HG03095 (cell line): ENCODE data around the gene GNB3.
A peak's percentile ranks its signal among the peaks of the same experiment; 100 is the strongest.
"Not testable (repeated sequence)": the region's sequence is repeated elsewhere in the genome, so short reads cannot be mapped to it uniquely, and the experiment has no call there.

Experiments used
- ATAC-seq: cut with Tn5 transposase; IDR thresholded peaks from one replicate; pipeline ENCODE4 v1.9.1; 2021; ENCODE audit warnings: moderate library complexity; ENCODE audit not compliant: unreplicated experiment

Gene GNB3

DNA sequence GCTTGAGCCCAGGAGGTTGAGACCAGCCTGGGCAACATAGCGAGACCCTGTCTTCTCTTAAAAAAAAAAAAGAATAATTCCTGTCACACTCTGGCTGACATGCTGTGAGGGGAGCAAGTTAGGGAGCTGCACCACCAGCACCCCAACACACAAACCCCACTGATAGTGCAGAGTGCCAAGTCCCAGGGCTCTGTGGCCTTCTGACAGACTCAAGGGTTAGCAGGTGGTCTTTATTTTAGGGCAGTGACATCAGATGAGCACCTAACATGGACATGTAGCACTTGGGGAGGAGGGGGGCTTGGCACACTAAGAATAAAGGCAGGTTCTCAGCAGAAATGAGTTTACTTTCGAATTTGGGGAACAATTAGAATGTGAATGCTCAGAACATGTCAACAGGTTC, 18.1 kb downstream of the GNB3 start:
- no peak for ATAC-seq

- ATAC-seq = no peak
Observed at GRCh38 chr12:6860116-6860515, 19.4 kb downstream of the GNB3 start.

- ATAC-seq = no peak
Observed at GRCh38 chr12:6860942-6861341, 20.2 kb downstream of the GNB3 start.

GRCh38 chr12:6861391-6861790, 20.7 kb downstream of the GNB3 start:
- ATAC-seq = no peak

GRCh38 chr12:6863033-6863432, 22.3 kb downstream of the GNB3 start:
- no peak for ATAC-seq

DNA sequence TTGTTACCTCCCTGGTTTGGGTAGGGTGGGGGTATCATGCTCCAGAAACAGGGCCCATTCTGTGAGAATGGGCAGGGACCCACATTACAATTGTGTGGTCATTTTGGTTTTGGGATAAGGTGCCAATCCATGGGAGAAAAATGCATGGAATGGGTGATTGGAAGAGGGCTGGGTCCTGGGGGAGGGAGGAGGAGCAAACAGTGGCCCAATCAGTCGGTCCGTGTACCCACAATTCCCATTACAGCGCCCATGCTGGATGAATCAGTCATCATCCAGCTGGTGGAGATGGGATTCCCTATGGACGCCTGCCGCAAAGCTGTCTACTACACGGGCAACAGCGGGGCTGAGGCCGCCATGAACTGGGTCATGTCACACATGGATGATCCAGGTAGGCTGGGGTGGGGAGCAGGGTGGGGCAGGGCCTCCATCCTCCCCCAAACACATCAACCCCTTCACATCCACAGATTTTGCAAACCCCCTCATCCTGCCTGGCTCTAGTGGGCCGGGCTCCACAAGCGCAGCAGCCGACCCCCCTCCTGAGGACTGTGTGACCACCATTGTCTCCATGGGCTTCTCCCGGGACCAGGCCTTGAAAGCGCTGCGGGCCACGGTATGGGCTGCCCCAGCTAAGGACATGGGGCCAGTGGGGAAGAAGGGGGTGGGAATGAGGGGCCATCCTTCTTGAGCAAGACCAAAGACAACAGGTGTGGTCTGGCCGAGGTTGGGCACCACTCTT, 23.0 kb downstream of the GNB3 start:
- ATAC-seq = no peak

DNA sequence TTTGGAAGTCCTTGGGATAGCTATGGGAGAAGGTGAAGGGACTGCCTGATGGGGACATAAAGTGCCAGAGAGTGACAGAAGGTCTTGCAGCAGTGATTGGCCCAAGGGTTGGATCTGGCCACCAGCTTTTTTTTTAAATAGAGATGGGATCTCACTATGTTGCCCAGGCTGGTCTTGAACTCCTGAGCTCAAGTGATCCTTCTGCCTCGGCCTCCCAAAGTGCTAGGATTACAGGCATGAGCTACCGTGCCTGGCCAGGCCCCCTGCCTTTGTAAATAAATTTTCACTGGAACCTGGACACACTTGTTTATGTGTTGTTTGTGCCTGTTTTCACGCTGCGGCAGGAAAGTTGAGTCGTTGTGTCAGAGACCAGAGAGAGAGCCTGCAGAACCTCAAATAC, 24.6 kb downstream of the GNB3 start:
- not testable (repeated sequence) for ATAC-seq

GRCh38 chr12:6866163-6866919, 25.6 kb downstream of the GNB3 start:
- no peak for ATAC-seq

DNA sequence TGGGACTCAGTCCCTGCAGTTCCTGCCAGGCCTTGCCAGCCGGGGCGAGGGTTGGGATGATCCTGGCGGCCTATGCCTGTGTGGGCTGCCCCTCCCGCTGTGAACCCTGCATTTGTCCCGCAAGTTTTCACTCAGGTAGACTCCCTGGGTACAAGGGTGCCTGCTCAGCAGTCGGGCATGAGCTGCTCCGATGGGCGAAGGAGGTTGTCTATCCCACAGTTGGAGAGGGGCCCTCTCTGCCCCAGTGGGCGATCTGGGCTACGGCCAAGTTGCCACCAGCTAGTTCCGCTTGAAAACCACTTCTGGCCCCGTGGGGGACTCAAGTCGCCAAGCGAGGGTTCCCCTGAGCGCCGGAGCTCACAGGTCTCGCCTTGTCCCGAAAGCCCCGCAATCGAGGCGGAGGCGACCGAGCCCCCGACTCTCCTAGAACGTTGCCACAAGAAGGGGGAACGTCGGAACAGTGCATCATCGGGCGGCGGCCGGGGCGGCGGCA, 26.2 kb downstream of the GNB3 start:
- peak; percentile 7 for ATAC-seq

DNA sequence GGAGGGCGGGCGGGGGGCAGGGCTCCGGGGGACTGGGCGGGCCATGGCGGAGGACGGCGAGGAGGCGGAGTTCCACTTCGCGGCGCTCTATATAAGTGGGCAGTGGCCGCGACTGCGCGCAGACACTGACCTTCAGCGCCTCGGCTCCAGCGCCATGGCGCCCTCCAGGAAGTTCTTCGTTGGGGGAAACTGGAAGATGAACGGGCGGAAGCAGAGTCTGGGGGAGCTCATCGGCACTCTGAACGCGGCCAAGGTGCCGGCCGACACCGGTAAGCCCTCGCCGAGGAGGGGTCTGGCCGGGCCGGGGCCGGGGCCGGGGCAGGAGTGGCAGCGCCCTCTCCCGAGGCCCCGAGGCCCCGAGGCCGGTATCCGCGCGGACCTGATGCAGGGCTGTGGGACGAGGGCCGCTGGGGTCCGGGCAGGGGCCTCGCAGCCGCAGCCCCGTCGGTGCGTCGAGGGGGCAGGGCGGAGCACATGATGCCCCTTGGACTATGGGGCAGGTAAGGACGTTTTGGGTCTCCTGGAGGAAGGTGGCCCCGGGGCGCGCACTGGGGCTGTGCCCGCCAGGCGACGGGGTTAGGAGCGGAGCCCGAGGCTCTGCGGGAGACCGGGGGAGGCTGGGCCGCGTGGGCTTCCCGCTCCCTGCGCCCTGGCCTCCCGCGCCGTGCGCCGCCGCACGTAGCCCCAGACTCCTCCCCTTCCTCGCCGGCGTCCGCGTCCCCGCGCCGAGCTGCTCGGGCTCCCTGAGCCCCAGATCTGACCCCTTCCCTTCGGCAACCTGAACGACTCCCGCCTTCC, 26.9 kb downstream of the GNB3 start, which contains the start of gene TPI1:
TSS of gene TPI1 (plus strand) at position 119 of the 798 bp plus-strand sequence. CDS start at position 155, 36 bp downstream.
- peak; percentile 47 for ATAC-seq

DNA sequence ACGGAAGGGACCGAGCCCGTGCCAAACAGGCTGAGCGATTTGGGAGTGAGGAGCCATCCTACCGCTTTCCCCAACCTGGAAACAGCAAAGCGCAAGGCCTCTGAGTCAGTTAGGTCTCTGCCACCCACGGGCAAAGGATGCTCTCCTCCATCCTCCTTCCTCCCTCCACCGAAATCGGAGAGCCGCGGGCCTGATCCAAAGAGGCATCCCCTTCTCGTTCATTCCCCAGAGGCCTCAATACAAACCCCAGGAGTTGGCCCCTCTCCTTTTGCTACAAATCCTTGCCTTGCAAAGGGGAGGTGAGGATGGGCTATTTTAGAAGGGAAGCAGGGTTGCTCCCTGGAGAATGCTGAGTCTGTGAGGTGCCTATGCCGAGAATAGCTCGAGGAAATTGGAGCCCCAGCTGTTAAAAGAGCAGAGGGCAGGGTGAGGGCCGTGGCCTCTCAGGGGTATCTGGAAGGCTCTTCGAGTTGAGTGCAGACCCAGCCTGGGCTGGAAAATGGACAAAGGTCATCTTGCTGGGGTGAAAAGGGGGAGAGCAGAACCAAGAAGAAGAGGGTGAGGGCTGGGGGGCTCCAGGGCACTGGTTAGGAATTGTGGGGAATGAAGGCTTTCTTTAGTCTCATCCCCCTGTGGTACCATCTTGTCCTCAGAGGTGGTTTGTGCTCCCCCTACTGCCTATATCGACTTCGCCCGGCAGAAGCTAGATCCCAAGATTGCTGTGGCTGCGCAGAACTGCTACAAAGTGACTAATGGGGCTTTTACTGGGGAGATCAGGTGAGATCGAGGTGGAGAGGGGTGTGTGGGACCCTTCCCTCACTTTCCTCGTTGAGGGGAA, 27.7 kb downstream of the GNB3 start:
- ATAC-seq = no peak

- no peak for ATAC-seq
Observed at GRCh38 chr12:6869049-6870021, 28.6 kb downstream of the GNB3 start.

DNA sequence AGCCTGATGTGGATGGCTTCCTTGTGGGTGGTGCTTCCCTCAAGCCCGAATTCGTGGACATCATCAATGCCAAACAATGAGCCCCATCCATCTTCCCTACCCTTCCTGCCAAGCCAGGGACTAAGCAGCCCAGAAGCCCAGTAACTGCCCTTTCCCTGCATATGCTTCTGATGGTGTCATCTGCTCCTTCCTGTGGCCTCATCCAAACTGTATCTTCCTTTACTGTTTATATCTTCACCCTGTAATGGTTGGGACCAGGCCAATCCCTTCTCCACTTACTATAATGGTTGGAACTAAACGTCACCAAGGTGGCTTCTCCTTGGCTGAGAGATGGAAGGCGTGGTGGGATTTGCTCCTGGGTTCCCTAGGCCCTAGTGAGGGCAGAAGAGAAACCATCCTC, 29.6 kb downstream of the GNB3 start:
- ATAC-seq = not testable (repeated sequence)

GRCh38 chr12:6871052-6871957, 30.6 kb downstream of the GNB3 start:
- no peak for ATAC-seq

DNA sequence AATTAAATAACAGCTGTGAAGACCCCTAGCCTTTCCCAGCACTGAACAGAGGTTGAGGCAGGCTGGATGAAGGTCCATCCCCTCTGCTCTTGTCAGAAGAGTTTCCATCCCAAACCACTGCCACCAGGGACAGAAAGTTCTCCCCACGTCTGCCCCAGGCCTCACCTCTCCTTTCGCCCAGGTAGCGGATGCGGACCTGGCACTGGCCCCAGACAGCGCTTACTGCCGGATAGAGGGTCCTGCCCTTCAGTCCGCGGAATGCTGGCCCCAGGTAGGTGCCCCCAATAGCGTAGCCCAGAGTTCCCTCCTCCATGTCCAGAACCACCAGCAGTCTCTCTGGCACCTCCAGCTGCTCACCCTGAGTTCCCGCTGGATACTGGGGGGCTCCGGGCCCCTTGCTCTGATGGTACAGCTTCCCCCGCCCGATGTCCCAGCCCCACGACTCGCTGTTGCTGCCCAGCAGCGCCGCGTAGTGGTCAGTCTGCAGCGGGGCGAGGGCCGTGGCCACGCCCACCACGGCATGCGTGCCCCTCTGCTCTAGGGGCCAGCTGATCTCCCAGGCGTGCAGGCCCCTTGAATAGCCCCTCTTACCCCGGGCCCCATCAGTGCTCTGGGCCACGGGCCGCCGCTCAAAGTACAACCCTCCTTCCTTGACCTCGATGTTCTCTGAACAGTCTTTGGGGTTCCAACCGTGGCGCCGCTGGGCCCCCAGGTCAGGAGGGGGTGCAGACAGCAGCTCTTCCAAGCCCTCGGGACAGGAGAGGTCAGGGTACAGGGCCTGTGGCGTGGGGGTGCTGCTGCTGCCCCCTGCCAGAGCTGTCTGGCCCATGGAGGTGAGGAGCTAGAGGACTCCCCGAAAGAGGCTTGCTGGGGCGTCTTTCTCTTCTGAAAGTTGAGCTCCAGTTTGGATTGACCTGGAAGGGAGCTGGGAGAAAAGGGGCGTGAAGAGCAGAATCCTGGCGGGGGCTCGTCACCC, 31.6 kb downstream of the GNB3 start:
- peak; percentile 31 for ATAC-seq

DNA sequence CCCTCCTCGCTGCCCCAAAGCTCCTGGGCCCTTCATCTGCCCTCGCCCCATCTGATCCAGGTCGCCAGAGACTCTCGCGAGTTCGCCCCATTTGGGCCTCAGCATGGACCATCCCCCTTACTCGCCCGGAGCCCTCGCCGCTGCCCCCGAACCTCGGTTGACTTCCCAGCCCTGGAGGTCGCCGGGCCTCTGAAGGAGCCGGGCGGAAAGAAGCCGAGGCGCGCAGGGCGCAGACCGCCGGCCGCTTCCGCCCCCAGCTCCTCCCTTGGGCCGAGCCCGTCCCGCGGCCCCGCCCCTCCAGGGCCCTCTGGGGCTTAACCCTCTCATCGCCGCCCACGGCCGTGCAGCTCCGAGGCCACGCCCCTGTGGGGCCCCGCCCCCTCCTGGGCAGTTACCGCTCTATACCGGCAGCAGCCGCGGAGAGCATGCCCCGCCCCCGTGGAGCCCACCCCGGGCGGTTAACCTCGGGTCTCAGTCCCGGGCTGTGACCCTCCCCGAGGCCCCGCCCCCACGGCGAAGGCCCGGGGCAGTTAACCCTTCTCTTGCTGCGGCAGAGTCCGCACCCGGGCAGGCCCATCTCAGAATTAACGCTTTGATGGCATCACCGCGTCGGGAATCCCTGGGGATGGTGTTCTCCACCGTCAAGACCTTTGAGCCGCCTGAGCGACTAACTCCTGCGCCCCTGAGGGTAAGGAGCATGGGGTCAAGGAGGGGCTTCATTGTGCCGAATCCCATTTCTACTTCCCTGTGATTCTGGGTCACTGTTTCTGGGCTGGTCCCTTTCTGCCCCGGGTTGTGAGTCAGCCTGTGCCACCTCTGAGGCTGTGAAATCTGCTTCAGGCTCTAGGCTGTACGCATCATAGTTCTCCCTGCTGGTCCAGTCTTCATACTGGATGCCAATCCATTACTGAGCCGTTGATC, 32.6 kb downstream of the GNB3 start, which contains the start of gene SPSB2:
TSS of gene SPSB2 (minus strand) at position 210 of the 921 bp plus-strand sequence. CDS start 402 bp downstream, outside the sequence.
- ATAC-seq = peak; percentile 74
